Fibroblast of lung (primary cell): ENCODE results near the gene SUFU. TPM values are rescaled to one million over a fixed set of nuclear protein-coding genes. Genes with fewer than 3 reads are reported as not detected.

Experiments
- DNase-seq, 2 donors: peaks; one replicate each; pipeline versions ENCODE4 v3.0.0 to v3.0.0-alpha.2; 2010; ENCODE audit warnings: low read depth in 2 of 2
- H2AFZ ChIP-seq: 2 replicates; pipeline ENCODE4 v1.5.1; 2012; ENCODE audit warnings: low read length, control low read depth, inconsistent platforms
- H3K27ac ChIP-seq: 2 replicates; pipeline ENCODE4 v1.5.1; 2011; ENCODE audit warnings: low read length, control low read depth; ENCODE audit not compliant: insufficient read depth
- H3K27me3 ChIP-seq: 2 replicates; pipeline ENCODE4 v1.5.1; 2011; ENCODE audit warnings: mild to moderate bottlenecking, low read length; ENCODE audit not compliant: control insufficient read depth, insufficient read depth
- H3K36me3 ChIP-seq: 2 replicates; pipeline ENCODE4 v1.5.1; 2011; ENCODE audit warnings: low read length; ENCODE audit not compliant: control insufficient read depth, insufficient read depth
- H3K4me1 ChIP-seq: 2 replicates; pipeline ENCODE4 v1.5.1; 2011; ENCODE audit warnings: low read length; ENCODE audit not compliant: control insufficient read depth, insufficient read depth; ENCODE audit errors: extremely low read depth
- H3K4me2 ChIP-seq: 2 replicates; pipeline ENCODE4 v1.5.1; 2011; ENCODE audit warnings: low read length, control low read depth; ENCODE audit not compliant: insufficient read depth; ENCODE audit errors: extremely low read depth
- H3K4me3 ChIP-seq, 4 experiments: fragments of 200-600 bp in 1 of 4; sonication (generic) in 1 of 4; replicated peaks in 1 of 4; 2 replicates each; pipeline ENCODE4 v1.5.1; 2011 to 2016; ENCODE audit warnings: low read length in 4 of 4, low read depth in 3 of 4, mild to moderate bottlenecking in 3 of 4, control low read depth in 2 of 4, inconsistent platforms in 1 of 4, mixed read lengths in 1 of 4; ENCODE audit not compliant: insufficient read depth in 1 of 4; ENCODE audit errors: control extremely low read depth in 1 of 4
- H3K79me2 ChIP-seq: 2 replicates; pipeline ENCODE4 v1.5.1; 2012; ENCODE audit warnings: mild to moderate bottlenecking, low read length, inconsistent platforms; ENCODE audit not compliant: control insufficient read depth, insufficient read depth
- H3K9ac ChIP-seq: 2 replicates; pipeline ENCODE4 v1.5.1; 2011; ENCODE audit warnings: mild to moderate bottlenecking, low read length, control low read depth; ENCODE audit not compliant: insufficient read depth
- H3K9me3 ChIP-seq: 2 replicates; pipeline ENCODE4 v1.5.1; 2012; ENCODE audit warnings: low read depth, low read length; ENCODE audit not compliant: control insufficient read depth, insufficient read depth
- H4K20me1 ChIP-seq: 2 replicates; pipeline ENCODE4 v1.5.1; 2011; ENCODE audit warnings: low read length; ENCODE audit not compliant: control insufficient read depth, insufficient read depth; ENCODE audit errors: extremely low read depth
- EZH2 ChIP-seq: IDR thresholded peaks from 2 replicates; pipeline ENCODE4 v1.5.1; 2012; ENCODE audit warnings: low read length, control low read depth, mild to moderate bottlenecking; ENCODE audit errors: missing control alignments
- polyA plus RNA-seq, 2 donors: library from polyadenylated mRNA; depleted of rRNA in 1 of 2; stranded (reverse) in 1 of 2; unstranded in 1 of 2; fragments of >200 nt; gene quantifications; 2 replicates each; pipeline ENCODE4 v1.2.1, GENCODE V29; 2011 to 2012; ENCODE audit warnings: missing spikeins in 1 of 2
- total RNA-seq: library from RNA; depleted of rRNA; stranded (reverse); fragments of >200 nt; gene quantifications from 2 replicates; pipeline ENCODE4 v1.2.1, GENCODE V29; 2014
- TF ChIP-seq, protein P1 (sequence below), 2 donors: IDR thresholded peaks in 1 of 2; conservative IDR thresholded peaks in 1 of 2; 1 replicate in 1 of 2; 2 replicates in 1 of 2; pipeline ENCODE4 v1.5.1; 2011 to 2012; ENCODE audit warnings: low read length in 2 of 2, control low read depth in 1 of 2, inconsistent platforms in 1 of 2, low read depth in 1 of 2, mild to moderate bottlenecking in 1 of 2

Gene SUFU
- total and polyA plus RNA-seq, 2 donors (not counting 1 experiment from before 2014, with no cell fraction given), result 4.3 to 5.6 TPM

- Histone ChIP-seq H3K4me2 (no peak overlapping the region), H4K20me1 (no peaks in the 10 kb centered on the region), H3K4me3 (no peak overlapping the region), H3K27me3 (no peaks in the 10 kb centered on the region), H3K79me2 (no peaks in the 10 kb centered on the region), H3K9ac (no peak overlapping the region), H3K9me3 (no peaks in the 10 kb centered on the region), H3K4me1 (peaks cover 2% of the 10 kb centered on the region), H2AFZ (no peak overlapping the region), H3K36me3 (no peaks in the 10 kb centered on the region), H3K27ac (no peak overlapping the region)
- DNase-seq, result no peak
- TF ChIP-seq, protein P1, sequence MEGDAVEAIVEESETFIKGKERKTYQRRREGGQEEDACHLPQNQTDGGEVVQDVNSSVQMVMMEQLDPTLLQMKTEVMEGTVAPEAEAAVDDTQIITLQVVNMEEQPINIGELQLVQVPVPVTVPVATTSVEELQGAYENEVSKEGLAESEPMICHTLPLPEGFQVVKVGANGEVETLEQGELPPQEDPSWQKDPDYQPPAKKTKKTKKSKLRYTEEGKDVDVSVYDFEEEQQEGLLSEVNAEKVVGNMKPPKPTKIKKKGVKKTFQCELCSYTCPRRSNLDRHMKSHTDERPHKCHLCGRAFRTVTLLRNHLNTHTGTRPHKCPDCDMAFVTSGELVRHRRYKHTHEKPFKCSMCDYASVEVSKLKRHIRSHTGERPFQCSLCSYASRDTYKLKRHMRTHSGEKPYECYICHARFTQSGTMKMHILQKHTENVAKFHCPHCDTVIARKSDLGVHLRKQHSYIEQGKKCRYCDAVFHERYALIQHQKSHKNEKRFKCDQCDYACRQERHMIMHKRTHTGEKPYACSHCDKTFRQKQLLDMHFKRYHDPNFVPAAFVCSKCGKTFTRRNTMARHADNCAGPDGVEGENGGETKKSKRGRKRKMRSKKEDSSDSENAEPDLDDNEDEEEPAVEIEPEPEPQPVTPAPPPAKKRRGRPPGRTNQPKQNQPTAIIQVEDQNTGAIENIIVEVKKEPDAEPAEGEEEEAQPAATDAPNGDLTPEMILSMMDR (conservative IDR thresholded peaks at IDR 0.05 in 1 of 2, IDR thresholded peaks at IDR 0.05 in 1 of 2; ENCODE audit: low read depth in 1 of 2, low read length in 2 of 2), result no peak
- no peak for TF ChIP-seq EZH2
Measured at GRCh38 chr10:102465466-102465865, 38.3 kb upstream of the SUFU start.

GRCh38 chr10:102467318-102467717 lies 36.5 kb upstream of the SUFU start:
- TF ChIP-seq, protein P1 (conservative IDR thresholded peaks at IDR 0.05 in 1 of 2, IDR thresholded peaks at IDR 0.05 in 1 of 2; ENCODE audit: low read depth in 1 of 2, low read length in 2 of 2), result no peak
- Histone ChIP-seq H3K9me3 (no peaks in the 10 kb centered on the region), H3K36me3 (no peaks in the 10 kb centered on the region), H2AFZ (no peak overlapping the region), H3K4me3 (no peak overlapping the region), H3K4me2 (no peak overlapping the region), H3K4me1 (peaks cover 2% of the 10 kb centered on the region), H3K27ac (no peak overlapping the region), H4K20me1 (no peaks in the 10 kb centered on the region), H3K79me2 (no peaks in the 10 kb centered on the region), H3K27me3 (no peaks in the 10 kb centered on the region), H3K9ac (no peak overlapping the region)
- no peak for DNase-seq

- H3K27ac ChIP-seq, result no peak overlapping the region
Measured at GRCh38 chr10:102467971-102468438, 35.8 kb upstream of the SUFU start.

More at GRCh38 chr10:102467971-102468438, 35.8 kb upstream of the SUFU start:
- no peaks in the 10 kb centered on the region for H3K9me3 ChIP-seq
- no peak overlapping the region for H3K4me3 ChIP-seq
- H3K9ac ChIP-seq, result no peak overlapping the region
- no peaks in the 10 kb centered on the region for H4K20me1 ChIP-seq
- no peak overlapping the region for H2AFZ ChIP-seq
- H3K36me3 ChIP-seq, result no peaks in the 10 kb centered on the region
- no peak for TF ChIP-seq EZH2
- TF ChIP-seq, protein P1 (conservative IDR thresholded peaks at IDR 0.05 in 1 of 2, IDR thresholded peaks at IDR 0.05 in 1 of 2; ENCODE audit: low read depth in 1 of 2, low read length in 2 of 2), result no peak
- H3K4me2 ChIP-seq, result no peak overlapping the region
- H3K79me2 ChIP-seq, result no peaks in the 10 kb centered on the region
- H3K4me1 ChIP-seq, result peaks cover 2% of the 10 kb centered on the region
- no peaks in the 10 kb centered on the region for H3K27me3 ChIP-seq
- DNase-seq, result no peak
